BE2C (cell line): ENCODE measurements around the gene SIPA1L3.

Experiments
- DNase-seq: peaks from one replicate; pipeline ENCODE4 v3.0.0-alpha.2; 2020
- H3K27me3 ChIP-seq: fragments of 250-450 bp; sonication (Bioruptor Pico); 2 replicates; pipeline ENCODE4 v1.5.1; 2020; ENCODE audit warnings: mild to moderate bottlenecking
- H3K36me3 ChIP-seq: fragments of 250-450 bp; sonication (Bioruptor Pico); 2 replicates; pipeline ENCODE4 v1.5.1; 2020; ENCODE audit warnings: mild to moderate bottlenecking
- H3K4me1 ChIP-seq: fragments of 250-450 bp; sonication (Bioruptor Pico); 2 replicates; pipeline ENCODE4 v1.5.1; 2020
- H3K4me3 ChIP-seq: 2 replicates; pipeline ENCODE4 v1.5.1; 2011; ENCODE audit warnings: low read depth, low read length
- H3K9me3 ChIP-seq: fragments of 250-450 bp; sonication (Bioruptor Pico); 2 replicates; pipeline ENCODE4 v1.5.1; 2020
- TF ChIP-seq, protein P1 (sequence below): IDR thresholded peaks from 2 replicates; pipeline ENCODE4 v1.5.1; 2012; ENCODE audit warnings: mild to moderate bottlenecking, low read depth, low read length

SIPA1L3 gene

GRCh38 chr19:37986048-37986750 lies 79.2 kb downstream of the SIPA1L3 start:
- H3K4me3 ChIP-seq = no peak overlapping the region
- H3K27me3 ChIP-seq = no peaks in the 10 kb centered on the region
- no peaks in the 10 kb centered on the region for H3K36me3 ChIP-seq
- no peaks in the 10 kb centered on the region for H3K9me3 ChIP-seq
- TF ChIP-seq, protein P1, sequence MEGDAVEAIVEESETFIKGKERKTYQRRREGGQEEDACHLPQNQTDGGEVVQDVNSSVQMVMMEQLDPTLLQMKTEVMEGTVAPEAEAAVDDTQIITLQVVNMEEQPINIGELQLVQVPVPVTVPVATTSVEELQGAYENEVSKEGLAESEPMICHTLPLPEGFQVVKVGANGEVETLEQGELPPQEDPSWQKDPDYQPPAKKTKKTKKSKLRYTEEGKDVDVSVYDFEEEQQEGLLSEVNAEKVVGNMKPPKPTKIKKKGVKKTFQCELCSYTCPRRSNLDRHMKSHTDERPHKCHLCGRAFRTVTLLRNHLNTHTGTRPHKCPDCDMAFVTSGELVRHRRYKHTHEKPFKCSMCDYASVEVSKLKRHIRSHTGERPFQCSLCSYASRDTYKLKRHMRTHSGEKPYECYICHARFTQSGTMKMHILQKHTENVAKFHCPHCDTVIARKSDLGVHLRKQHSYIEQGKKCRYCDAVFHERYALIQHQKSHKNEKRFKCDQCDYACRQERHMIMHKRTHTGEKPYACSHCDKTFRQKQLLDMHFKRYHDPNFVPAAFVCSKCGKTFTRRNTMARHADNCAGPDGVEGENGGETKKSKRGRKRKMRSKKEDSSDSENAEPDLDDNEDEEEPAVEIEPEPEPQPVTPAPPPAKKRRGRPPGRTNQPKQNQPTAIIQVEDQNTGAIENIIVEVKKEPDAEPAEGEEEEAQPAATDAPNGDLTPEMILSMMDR = no peak
- no peaks in the 10 kb centered on the region for H3K4me1 ChIP-seq
- no peak for DNase-seq

GRCh38 chr19:37987356-37988332 lies 80.6 kb downstream of the SIPA1L3 start:
- no peaks in the 10 kb centered on the region for H3K27me3 ChIP-seq

DNA sequence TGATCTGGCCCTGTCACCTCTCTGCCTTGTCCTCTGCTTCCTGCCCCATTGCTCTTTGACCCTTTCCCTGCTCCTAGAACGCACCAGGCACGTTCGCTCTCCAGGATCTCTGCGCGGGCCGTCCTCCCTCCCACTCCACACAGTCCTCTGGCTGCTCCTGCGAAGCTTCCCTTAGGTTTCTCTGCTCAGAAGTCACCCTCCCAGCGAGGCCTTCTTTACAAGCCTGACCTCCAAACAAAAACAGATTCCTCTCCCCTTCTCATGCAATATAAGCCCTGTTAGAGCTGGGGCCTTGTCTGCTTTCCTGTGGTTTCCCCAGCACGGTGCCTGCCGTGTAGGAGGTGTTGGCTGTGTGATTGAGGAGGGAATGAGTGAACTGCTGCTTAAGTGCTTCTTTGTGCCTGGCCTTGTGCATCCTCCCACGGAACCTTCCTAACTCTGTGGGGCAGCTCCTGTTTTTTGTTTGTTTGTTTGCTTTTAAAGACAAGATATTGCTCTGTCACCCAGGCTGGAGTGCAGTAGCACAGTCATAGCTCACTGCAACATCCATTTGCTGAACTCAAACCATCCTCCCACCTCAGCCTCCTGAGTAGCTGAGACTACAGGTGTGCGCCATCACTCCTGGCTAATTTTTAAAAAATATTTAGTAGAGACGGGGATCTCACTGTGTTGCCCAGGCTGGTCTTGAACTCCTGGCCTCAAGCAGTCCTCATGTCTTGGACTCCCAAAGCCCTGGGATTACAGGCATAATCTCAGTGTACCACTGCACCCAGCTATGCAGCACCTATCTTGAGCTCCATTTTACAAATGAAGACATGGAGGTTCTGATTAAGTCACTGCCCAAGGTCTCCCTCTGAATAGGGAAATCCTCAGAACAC lies 82.0 kb downstream of the SIPA1L3 start:
- H3K4me1 ChIP-seq = no peaks in the 10 kb centered on the region
- TF ChIP-seq, protein P1 = no peak
- H3K36me3 ChIP-seq = no peaks in the 10 kb centered on the region
- no peaks in the 10 kb centered on the region for H3K9me3 ChIP-seq
- H3K4me3 ChIP-seq = no peak overlapping the region
- DNase-seq = no peak
- no peaks in the 10 kb centered on the region for H3K27me3 ChIP-seq

More at GRCh38 chr19:37987356-37988332, 80.6 kb downstream of the SIPA1L3 start:
- no peaks in the 10 kb centered on the region for H3K9me3 ChIP-seq
- DNase-seq = no peak
- H3K36me3 ChIP-seq = no peaks in the 10 kb centered on the region
- TF ChIP-seq, protein P1 = no peak
- H3K4me3 ChIP-seq = no peak overlapping the region
- H3K4me1 ChIP-seq = no peaks in the 10 kb centered on the region

GRCh38 chr19:37989855-37990254 lies 82.8 kb downstream of the SIPA1L3 start:
- no peaks in the 10 kb centered on the region for H3K4me1 ChIP-seq
- H3K9me3 ChIP-seq = no peaks in the 10 kb centered on the region
- no peaks in the 10 kb centered on the region for H3K27me3 ChIP-seq
- no peak for DNase-seq
- TF ChIP-seq, protein P1 = no peak
- H3K4me3 ChIP-seq = no peak overlapping the region
- H3K36me3 ChIP-seq = no peaks in the 10 kb centered on the region

DNA sequence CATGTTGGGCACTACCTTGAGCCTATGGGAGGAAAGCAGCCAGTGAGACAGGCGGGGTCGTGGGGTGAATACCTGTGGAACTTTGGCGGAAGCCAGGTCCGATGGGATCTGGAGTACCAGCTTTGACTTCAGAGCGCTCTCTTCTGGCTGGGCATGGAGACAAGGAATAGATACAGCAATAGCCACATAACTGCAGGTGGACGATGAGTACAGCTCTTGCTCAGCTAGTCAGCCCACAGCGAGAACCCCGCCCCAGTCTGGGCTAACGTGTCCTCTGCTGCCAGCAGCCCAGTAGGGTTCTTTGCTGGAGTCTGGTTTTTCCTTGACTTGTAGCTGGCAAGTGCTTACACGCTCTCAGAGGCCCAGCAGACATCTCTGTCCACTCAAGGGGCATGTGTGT lies 83.4 kb downstream of the SIPA1L3 start:
- TF ChIP-seq, protein P1 = no peak
- Histone ChIP-seq H3K4me1 (no peaks in the 10 kb centered on the region), H3K36me3 (no peaks in the 10 kb centered on the region), H3K27me3 (no peaks in the 10 kb centered on the region), H3K4me3 (no peak overlapping the region), H3K9me3 (no peaks in the 10 kb centered on the region)
- no peak for DNase-seq
